ENCODE data around the gene SSC4D. TPM values are rescaled to one million over a fixed set of nuclear protein-coding genes. Genes with fewer than 3 reads are reported as not detected.

SSC4D gene
- total RNA-seq, 1 donor, result 0.81 TPM

- peak in 2 of 3 donors; percentile 29 to 55 for DNase-seq (ENCODE audit: low read depth in 2 of 3, low spot score in 2 of 3)
Observed at GRCh38 chr7:76356823-76357222, 52.7 kb downstream of the SSC4D start.

- DNase-seq (ENCODE audit: low read depth in 2 of 3, low spot score in 2 of 3), result no peak
Observed at GRCh38 chr7:76356115-76356514, 53.4 kb downstream of the SSC4D start.

GRCh38 chr7:76354981-76355730 lies 54.3 kb downstream of the SSC4D start:
- DNase-seq (ENCODE audit: low read depth in 2 of 3, low spot score in 2 of 3), result no peak

GRCh38 chr7:76354516-76354915 lies 55.0 kb downstream of the SSC4D start:
- DNase-seq (ENCODE audit: low read depth in 2 of 3, low spot score in 2 of 3), result no peak

DNA sequence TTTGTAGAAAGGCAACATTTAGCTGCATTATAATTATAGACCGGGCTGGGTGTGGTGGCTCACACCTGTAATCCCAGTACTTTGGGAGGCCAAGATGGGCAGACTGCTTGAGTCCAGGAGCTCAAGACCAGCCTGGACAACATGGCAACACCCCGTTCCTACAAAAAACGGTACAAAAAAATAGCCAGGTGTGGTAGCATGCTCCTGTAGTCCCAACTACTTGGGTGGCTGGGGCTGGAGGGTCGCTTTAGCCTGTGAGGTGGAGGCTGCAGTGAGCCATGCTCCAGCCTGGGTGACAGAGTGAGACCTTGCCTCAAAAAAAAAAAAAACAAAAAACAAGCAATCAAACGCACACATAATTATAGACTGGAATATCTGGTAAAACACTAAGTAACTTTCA lies 55.8 kb downstream of the SSC4D start:
- no peak for DNase-seq (ENCODE audit: low read depth in 2 of 3, low spot score in 2 of 3)

- no peak for DNase-seq (ENCODE audit: low read depth in 2 of 3, low spot score in 2 of 3)
Observed at GRCh38 chr7:76352193-76352592, 57.3 kb downstream of the SSC4D start.

- DNase-seq (ENCODE audit: low read depth in 2 of 3, low spot score in 2 of 3), result no peak
Observed at GRCh38 chr7:76351372-76351771, 58.1 kb downstream of the SSC4D start.

- no peak for DNase-seq (ENCODE audit: low read depth in 2 of 3, low spot score in 2 of 3)
Observed at GRCh38 chr7:76349313-76349885, 60.1 kb downstream of the SSC4D start.

DNA sequence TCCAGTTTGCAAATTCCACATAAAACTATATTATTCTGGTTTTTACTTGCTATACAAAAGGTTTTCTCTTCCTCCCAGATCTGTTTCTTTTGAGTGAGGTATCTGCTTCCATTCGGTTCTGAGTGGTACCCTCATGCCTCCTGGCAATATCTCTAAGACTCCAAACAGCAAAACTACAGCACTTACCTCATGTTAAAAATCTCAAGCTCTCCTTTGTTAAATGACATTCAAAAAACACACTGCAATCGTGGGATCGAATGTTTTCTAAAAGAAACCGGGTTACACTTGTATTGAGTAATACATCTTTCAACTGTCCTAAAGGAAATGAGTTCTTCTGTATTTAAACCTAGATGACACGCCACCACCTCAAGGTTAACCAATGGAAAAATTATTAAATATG lies 61.8 kb downstream of the SSC4D start:
- no peak for DNase-seq (ENCODE audit: low read depth in 2 of 3, low spot score in 2 of 3)

DNA sequence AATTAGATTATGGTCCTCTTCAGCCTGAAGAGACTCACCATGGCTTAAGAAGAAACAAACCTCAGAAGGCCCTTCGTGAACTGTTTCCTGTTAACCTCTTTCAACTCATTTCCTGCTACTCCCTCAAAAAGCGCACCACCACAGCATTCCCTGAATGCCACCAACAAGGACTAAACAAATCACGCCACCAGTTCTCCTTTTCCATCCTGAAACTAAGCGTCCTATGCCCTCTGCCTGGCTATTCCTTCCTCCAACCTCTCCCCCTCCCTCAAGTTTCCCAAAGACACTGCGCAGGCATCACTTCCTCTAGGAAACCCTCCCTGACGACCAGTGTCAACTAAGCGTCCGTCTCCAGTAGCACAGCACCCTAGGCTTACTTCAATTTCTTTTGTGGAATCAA lies 62.7 kb downstream of the SSC4D start:
- no peak for DNase-seq (ENCODE audit: low read depth in 2 of 3, low spot score in 2 of 3)

- no peak for DNase-seq (ENCODE audit: low read depth in 2 of 3, low spot score in 2 of 3)
Observed at GRCh38 chr7:76346097-76346496, 63.4 kb downstream of the SSC4D start.

DNA sequence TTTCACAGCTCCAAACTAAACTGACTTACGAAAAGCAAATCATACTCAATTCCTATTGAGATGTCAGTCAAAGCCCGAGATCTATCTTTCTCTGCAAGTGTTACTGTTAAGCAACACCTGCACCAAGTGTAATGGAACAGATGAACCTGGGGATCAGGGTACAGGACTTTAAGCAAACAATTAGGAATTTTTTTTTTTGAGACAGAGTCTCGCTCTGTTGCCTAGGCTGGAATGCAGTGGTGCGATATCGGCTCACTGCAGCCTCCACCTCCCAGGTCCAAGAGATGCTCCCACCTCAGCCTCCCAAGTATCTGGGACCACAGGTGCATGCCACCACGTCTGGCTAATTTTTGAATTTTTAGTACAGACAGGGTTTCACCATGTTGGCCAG lies 65.6 kb downstream of the SSC4D start:
- no peak for DNase-seq (ENCODE audit: low read depth in 2 of 3, low spot score in 2 of 3)

- DNase-seq (ENCODE audit: low read depth in 2 of 3, low spot score in 2 of 3), result no peak
Observed at GRCh38 chr7:76343294-76343930, 66.1 kb downstream of the SSC4D start.

DNA sequence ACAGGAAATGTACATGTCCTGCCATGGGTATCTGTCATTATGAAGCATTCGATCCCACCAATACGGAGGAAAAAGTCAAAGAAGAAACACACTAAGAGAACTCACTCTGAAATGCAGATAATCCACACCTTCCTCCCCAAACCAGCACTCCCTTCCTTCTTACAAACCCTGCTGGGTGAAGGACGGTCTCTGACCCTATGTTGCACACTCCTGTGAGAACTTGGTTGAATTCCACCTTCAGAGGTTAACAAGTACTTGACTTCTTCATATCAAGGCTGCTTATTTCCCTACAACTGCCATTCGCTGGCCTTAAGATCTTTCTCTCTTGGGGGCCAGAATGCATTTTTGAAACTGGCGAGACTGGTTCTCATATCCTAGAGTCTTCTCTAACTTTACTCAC lies 67.3 kb downstream of the SSC4D start:
- DNase-seq (ENCODE audit: low read depth in 2 of 3, low spot score in 2 of 3), result no peak

- DNase-seq (ENCODE audit: low read depth in 2 of 3, low spot score in 2 of 3), result peak in 1 of 3 donors; percentile 62
Observed at GRCh38 chr7:76340617-76341131, 68.8 kb downstream of the SSC4D start.

Other genes starting within 250 kb of the SSC4D start
- under 0.01 TPM for gene SRRM3, start 207.8 kb downstream of the SSC4D start, total RNA-seq
- gene HSPB1, start 107.0 kb downstream of the SSC4D start, total RNA-seq, result 50.1 TPM
- gene YWHAG, start 50.7 kb downstream of the SSC4D start, total RNA-seq, result 45.2 TPM
- gene ZP3, start 15.3 kb upstream of the SSC4D start, total RNA-seq, result 17.5 TPM
- gene DTX2, start 52.0 kb upstream of the SSC4D start, total RNA-seq, result 14.5 TPM
- gene UPK3B, start 100.9 kb upstream of the SSC4D start, total RNA-seq, result 1.1 TPM
- under 0.01 TPM for gene SPDYE16, start 133.6 kb upstream of the SSC4D start, total RNA-seq
- 5.4 TPM for gene POMZP3, start 217.6 kb upstream of the SSC4D start, total RNA-seq